HepG2 (cell line): ENCODE measurements around the gene SUPT6H. TPM values are rescaled to one million over a fixed set of nuclear protein-coding genes. Genes with fewer than 3 reads are reported as not detected.

Experiments used
- AKAP8 ChIP-seq: sonication (generic); formaldehyde crosslinking; IDR thresholded peaks from 2 replicates; pipeline ENCODE4 v1.5.1; 2020; ENCODE audit warnings: mild to moderate bottlenecking, missing genetic modification reagents
- ARNT ChIP-seq: fragments of 450-650 bp; IDR thresholded peaks from 2 replicates; pipeline ENCODE4 v1.6.1; 2017
- ASH2L ChIP-seq: fragments of 300-600, 200-600 bp; sonication (generic); IDR thresholded peaks from 2 replicates; pipeline ENCODE4 v1.7.0; 2017; ENCODE audit warnings: low read depth, mild to moderate bottlenecking, moderate library complexity, mixed read lengths, low read length; ENCODE audit not compliant: insufficient read length
- DBP ChIP-seq: sonication (generic); formaldehyde crosslinking; IDR thresholded peaks from 2 replicates; pipeline ENCODE4 v1.4.0; 2020; ENCODE audit warnings: missing genetic modification reagents; ENCODE audit errors: not compliant biosample characterization
- EP300 ChIP-seq, 3 experiments: sonication (generic) in 1 of 3; formaldehyde crosslinking in 1 of 3; IDR thresholded peaks; 2 replicates each; pipeline versions ENCODE4 v1.5.1 to v1.6.1; 2011 to 2020; ENCODE audit warnings: low read depth in 2 of 3, low read length in 2 of 3, borderline replicate concordance in 1 of 3, improper control_type of control experiment in 1 of 3, mild to moderate bottlenecking in 1 of 3, missing genetic modification reagents in 1 of 3, moderate library complexity in 1 of 3
- GATAD1 ChIP-seq: IDR thresholded peaks from 2 replicates; pipeline ENCODE4 v1.6.1; 2016; ENCODE audit warnings: missing genetic modification reagents, missing compliant biosample characterization
- GZF1 ChIP-seq: sonication (generic); formaldehyde crosslinking; IDR thresholded peaks from 2 replicates; pipeline ENCODE4 v1.5.1; 2020; ENCODE audit warnings: mild to moderate bottlenecking, missing genetic modification reagents
- KLF16 ChIP-seq, 2 experiments: sonication (generic) in 1 of 2; formaldehyde crosslinking in 1 of 2; IDR thresholded peaks; 2 replicates each; pipeline versions ENCODE4 v1.6.1 to v1.8.0; 2016 to 2023; ENCODE audit warnings: missing genetic modification reagents in 2 of 2, missing compliant biosample characterization in 1 of 2
- NR1H2 ChIP-seq: sonication (generic); formaldehyde crosslinking; IDR thresholded peaks from 2 replicates; pipeline ENCODE4 v1.8.1; 2022; ENCODE audit warnings: low read depth, missing genetic modification reagents, borderline replicate concordance
- PHF8 ChIP-seq: sonication (generic); formaldehyde crosslinking; IDR thresholded peaks from 2 replicates; pipeline ENCODE4 v1.5.0; 2020; ENCODE audit warnings: missing genetic modification reagents
- PRDM10 ChIP-seq: sonication (generic); formaldehyde crosslinking; IDR thresholded peaks from 2 replicates; pipeline ENCODE4 v1.4.0; 2020; ENCODE audit warnings: low read depth, missing genetic modification reagents
- SIX1 ChIP-seq: sonication (generic); formaldehyde crosslinking; IDR thresholded peaks from 2 replicates; pipeline ENCODE4 v1.4.0; 2020; ENCODE audit warnings: missing genetic modification reagents, borderline replicate concordance
- TAF1 ChIP-seq: sonication (generic); formaldehyde crosslinking; IDR thresholded peaks from 2 replicates; pipeline ENCODE4 v1.4.0; 2020; ENCODE audit warnings: missing genetic modification reagents
- TCF7 ChIP-seq: sonication (generic); IDR thresholded peaks from 2 replicates; pipeline ENCODE4 v1.6.1; 2016; ENCODE audit warnings: antibody characterized with exemption, low read depth
- TOE1 ChIP-seq: sonication (generic); formaldehyde crosslinking; IDR thresholded peaks from 2 replicates; pipeline ENCODE4 v1.4.0; 2020; ENCODE audit warnings: mild to moderate bottlenecking, missing genetic modification reagents
- ZC3H13 ChIP-seq: sonication (generic); formaldehyde crosslinking; IDR thresholded peaks from 2 replicates; pipeline ENCODE4 v1.8.1; 2023; ENCODE audit warnings: mild to moderate bottlenecking, missing genetic modification reagents, moderate library complexity
- ZNF383 ChIP-seq: sonication (generic); formaldehyde crosslinking; IDR thresholded peaks from 2 replicates; pipeline ENCODE4 v1.4.0; 2020; ENCODE audit warnings: missing genetic modification reagents, mild to moderate bottlenecking, borderline replicate concordance
- ZNF709 ChIP-seq: sonication (generic); formaldehyde crosslinking; IDR thresholded peaks from 2 replicates; pipeline ENCODE4 v1.5.0; 2020; ENCODE audit warnings: mild to moderate bottlenecking, missing genetic modification reagents
- polyA plus RNA-seq, 8 experiments: library from polyadenylated mRNA; depleted of rRNA in 3 of 8; stranded (reverse) in 7 of 8; unstranded in 1 of 8; fragments of >200 nt; fragmentation: Illumina TruSeq in 4 of 8; extraction: Trizol in 4 of 8; gene quantifications; 2 replicates each; pipeline versions ENCODE4 v1.2.1 to v1.2.3, GENCODE V29; 2011 to 2016; ENCODE audit warnings: low read depth in 4 of 8, missing spikeins in 1 of 8, mixed read lengths in 1 of 8; ENCODE audit not compliant: insufficient read depth in 1 of 8
- total RNA-seq, 5 experiments: library from RNA; depleted of rRNA; stranded (reverse); fragments of >200 nt; fragmentation: Illumina TruSeq; extraction: Trizol; gene quantifications; 2 replicates each; pipeline ENCODE4 v1.2.3, GENCODE V29; 2016; ENCODE audit warnings: low read depth in 1 of 5
- TF ChIP-seq, protein P1 (sequence below): sonication (generic); formaldehyde crosslinking; IDR thresholded peaks from 2 replicates; pipeline ENCODE4 v1.9.0; 2021; ENCODE audit warnings: missing genetic modification reagents, borderline replicate concordance
- TF ChIP-seq, protein P2 (sequence below): sonication (generic); formaldehyde crosslinking; IDR thresholded peaks from 2 replicates; pipeline ENCODE4 v1.8.1; 2023; ENCODE audit warnings: mild to moderate bottlenecking, inconsistent platforms, moderate library complexity, missing genetic modification reagents, borderline replicate concordance

The SUPT6H gene
- total and polyA plus RNA-seq, 2 of the 13 experiments (the other 11 are each of a cell fraction or from before 2014, with no cell fraction given), result 32.7 to 39.9 TPM

DNA sequence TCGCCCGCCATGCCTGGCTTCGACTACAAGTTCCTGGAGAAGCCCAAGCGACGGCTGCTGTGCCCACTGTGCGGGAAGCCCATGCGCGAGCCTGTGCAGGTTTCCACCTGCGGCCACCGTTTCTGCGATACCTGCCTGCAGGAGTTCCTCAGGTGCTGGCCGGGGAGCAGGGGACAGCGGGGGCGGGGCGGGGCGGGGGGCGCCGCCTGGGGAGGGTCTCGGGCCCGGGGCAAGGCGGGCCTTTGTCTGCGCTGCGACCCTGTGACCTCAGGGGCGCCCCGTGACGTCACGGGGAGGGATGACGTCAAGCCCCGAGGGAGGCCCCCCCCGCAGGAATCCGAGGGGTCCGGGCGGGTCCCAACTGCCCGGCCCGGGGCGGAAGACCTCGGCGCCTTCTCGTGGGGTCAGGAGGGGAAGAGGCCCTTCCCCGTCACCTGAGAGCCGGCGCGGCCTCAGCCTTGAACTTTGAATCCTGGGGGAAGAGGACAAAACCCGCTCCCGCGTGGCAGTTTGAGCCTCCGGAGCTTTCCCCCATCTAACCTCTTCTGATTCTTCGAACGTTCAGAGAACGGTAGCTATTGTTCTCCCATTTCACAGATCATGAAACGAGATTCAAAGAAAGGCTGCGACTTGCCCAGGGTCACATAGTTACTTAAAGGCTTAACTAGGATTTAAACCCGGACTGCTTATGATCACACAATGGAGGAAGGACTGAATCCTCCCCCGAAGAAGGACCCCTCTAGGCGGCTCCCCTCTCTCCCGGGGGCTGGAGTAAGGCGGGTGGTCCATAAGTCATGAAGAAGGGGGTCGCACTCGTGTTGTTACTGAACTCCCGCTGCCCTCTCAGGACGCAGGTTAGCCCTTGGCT, 82.3 kb downstream of the SUPT6H start (continued):
- TF ChIP-seq GZF1 (CRISPR knock-in tag) (no peak), TAF1 (peak; percentile 36; the same call in 1 of the 2 replicates), ARNT (no peak), PRDM10 (CRISPR knock-in tag) (no peak), GATAD1 (CRISPR knock-in tag) (no peak; the same call in 1 of the 2 replicates), SIX1 (CRISPR knock-in tag) (0 out of 2 replicates have a peak, but pooled peaks have one; percentile 10), AKAP8 (peak; percentile 66; the same call in 1 of the 2 replicates), TCF7 (no peak), EP300 (IDR thresholded peaks at IDR 0.05; ENCODE audit: low read depth in 2 of 2, low read length in 2 of 2) (peak in 1 of 2 experiments; percentile 42; a peak in 2 of 4 replicates), EP300 (CRISPR knock-in tag; IDR thresholded peaks at IDR 0.05; ENCODE audit: borderline replicate concordance) (no peak), ZNF383 (CRISPR knock-in tag) (no peak), NR1H2 (CRISPR knock-in tag) (no peak), TOE1 (no peak; the same call in 1 of the 2 replicates), KLF16 (CRISPR knock-in tag; IDR thresholded peaks at IDR 0.05) (peak in 1 of 2 experiments; percentile 13; a peak in 1 of 4 replicates), ZC3H13 (no peak), ASH2L (no peak), ZNF709 (CRISPR knock-in tag) (no peak), DBP (CRISPR knock-in tag) (no peak), PHF8 (CRISPR knock-in tag) (peak; percentile 51)
- TF ChIP-seq, protein P1, sequence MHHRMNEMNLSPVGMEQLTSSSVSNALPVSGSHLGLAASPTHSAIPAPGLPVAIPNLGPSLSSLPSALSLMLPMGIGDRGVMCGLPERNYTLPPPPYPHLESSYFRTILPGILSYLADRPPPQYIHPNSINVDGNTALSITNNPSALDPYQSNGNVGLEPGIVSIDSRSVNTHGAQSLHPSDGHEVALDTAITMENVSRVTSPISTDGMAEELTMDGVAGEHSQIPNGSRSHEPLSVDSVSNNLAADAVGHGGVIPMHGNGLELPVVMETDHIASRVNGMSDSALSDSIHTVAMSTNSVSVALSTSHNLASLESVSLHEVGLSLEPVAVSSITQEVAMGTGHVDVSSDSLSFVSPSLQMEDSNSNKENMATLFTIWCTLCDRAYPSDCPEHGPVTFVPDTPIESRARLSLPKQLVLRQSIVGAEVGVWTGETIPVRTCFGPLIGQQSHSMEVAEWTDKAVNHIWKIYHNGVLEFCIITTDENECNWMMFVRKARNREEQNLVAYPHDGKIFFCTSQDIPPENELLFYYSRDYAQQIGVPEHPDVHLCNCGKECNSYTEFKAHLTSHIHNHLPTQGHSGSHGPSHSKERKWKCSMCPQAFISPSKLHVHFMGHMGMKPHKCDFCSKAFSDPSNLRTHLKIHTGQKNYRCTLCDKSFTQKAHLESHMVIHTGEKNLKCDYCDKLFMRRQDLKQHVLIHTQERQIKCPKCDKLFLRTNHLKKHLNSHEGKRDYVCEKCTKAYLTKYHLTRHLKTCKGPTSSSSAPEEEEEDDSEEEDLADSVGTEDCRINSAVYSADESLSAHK (CRISPR knock-in tag), result no peak
- TF ChIP-seq, protein P2, sequence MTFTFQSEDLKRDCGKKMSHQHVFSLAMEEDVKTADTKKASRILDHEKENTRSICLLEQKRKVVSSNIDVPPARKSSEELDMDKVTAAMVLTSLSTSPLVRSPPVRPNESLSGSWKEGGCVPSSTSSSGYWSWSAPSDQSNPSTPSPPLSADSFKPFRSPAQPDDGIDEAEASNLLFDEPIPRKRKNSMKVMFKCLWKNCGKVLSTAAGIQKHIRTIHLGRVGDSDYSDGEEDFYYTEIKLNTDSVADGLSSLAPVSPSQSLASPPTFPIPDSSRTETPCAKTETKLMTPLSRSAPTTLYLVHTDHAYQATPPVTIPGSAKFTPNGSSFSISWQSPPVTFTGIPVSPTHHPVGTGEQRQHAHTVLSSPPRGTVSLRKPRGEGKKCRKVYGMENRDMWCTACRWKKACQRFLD (CRISPR knock-in tag), result no peak
